Testis (tissue), 2 donors: ENCODE results near the gene SEMA4G.

ENCODE experiments used
- CTCF ChIP-seq, 3 experiments: fragments of 450-650 bp in 2 of 3; fragments of 200-600 bp in 1 of 3; sonication (generic) in 1 of 3; IDR thresholded peaks; one replicate each; pipeline ENCODE4 v1.5.1; 2016 to 2019; ENCODE audit warnings: antibody characterized with exemption in 3 of 3, mild to moderate bottlenecking in 2 of 3, moderate library complexity in 1 of 3
- POLR2A ChIP-seq: fragments of 450-650 bp; IDR thresholded peaks from one replicate; pipeline ENCODE4 v1.6.1; 2017; ENCODE audit warnings: antibody characterized with exemption, mild to moderate bottlenecking, moderate library complexity

GRCh38 chr10:100989088-100989487, 19.8 kb downstream of the SEMA4G start:
- no peak for TF ChIP-seq CTCF (IDR thresholded peaks at IDR 0.05)
- no peak for TF ChIP-seq POLR2A
